GM12872 (cell line): ENCODE measurements around the gene C14orf132.

Experiments
- TF ChIP-seq, protein P1 (sequence below): IDR thresholded peaks from 3 replicates; pipeline ENCODE4 v1.5.1; 2011; ENCODE audit warnings: low read depth, mild to moderate bottlenecking, low read length, moderate library complexity; ENCODE audit not compliant: insufficient read depth

Gene C14orf132

DNA sequence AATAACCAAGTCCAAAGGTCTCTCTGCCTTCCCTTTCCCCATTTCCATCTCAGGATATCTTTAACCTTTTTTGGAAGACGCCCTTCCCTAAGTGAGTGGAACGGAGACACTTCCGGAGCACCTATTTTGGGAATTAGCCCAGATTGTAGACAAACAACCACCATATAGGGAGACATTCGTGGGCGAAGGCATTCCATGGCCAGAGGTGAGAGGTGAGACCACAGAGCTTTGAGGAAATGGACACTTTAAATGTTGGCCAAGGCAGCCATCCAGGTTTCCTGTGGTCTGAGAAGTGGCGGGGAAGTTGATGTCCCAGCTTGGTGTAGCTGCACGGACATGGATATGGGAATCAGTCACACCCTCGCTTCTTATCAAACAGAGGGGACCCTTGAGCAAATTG lies 96.1 kb downstream of the C14orf132 start:
- TF ChIP-seq, protein P1, sequence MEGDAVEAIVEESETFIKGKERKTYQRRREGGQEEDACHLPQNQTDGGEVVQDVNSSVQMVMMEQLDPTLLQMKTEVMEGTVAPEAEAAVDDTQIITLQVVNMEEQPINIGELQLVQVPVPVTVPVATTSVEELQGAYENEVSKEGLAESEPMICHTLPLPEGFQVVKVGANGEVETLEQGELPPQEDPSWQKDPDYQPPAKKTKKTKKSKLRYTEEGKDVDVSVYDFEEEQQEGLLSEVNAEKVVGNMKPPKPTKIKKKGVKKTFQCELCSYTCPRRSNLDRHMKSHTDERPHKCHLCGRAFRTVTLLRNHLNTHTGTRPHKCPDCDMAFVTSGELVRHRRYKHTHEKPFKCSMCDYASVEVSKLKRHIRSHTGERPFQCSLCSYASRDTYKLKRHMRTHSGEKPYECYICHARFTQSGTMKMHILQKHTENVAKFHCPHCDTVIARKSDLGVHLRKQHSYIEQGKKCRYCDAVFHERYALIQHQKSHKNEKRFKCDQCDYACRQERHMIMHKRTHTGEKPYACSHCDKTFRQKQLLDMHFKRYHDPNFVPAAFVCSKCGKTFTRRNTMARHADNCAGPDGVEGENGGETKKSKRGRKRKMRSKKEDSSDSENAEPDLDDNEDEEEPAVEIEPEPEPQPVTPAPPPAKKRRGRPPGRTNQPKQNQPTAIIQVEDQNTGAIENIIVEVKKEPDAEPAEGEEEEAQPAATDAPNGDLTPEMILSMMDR = no peak

DNA sequence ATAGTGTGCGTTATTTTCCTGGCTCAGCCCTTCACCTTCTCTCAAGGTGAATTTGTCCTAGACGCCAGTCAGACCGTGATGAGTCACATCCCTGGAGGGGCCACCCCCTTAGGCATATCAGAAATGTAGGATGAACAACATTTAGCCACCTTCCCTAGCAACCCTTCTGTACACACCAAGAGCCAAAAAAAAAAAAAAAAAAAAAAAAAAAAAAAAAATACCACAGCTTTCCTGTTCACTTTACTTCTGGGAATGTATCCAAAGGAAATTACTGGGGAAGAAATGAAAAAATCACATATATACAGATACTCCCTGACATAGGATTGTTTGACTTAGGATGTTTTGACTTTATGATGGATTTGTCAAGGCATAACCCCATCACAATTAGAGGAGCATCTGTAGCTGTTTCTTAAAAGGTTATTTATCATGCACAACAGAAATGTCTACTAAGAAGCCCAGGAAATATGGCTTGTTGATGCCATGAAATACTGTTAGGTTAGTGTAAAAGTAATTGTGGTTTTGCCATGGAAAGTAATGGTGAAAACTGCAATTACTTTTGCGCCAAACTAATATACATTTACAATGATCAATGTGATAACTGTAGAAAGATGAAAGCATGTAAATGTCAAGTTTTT lies 97.3 kb downstream of the C14orf132 start:
- TF ChIP-seq, protein P1 = no peak

DNA sequence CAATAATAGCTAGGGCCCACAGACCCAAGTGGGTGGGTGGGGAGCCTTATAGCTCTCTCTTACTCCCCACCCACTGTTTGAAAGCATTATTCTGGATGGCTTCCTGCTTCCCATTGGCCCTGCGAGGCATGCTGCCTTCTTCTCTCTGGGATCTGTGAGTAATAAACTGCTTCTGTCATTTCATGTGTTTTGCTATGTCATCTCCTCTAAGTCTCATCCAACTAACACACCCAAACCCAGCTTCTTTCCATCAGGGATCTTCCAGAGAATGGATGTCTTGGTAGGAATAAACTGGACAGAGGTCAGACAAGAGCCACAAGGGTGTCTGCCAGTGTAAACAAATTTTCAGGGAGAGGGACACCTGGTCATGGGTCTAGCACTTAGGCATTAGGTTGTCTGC lies 99.1 kb downstream of the C14orf132 start:
- TF ChIP-seq, protein P1 = no peak

DNA sequence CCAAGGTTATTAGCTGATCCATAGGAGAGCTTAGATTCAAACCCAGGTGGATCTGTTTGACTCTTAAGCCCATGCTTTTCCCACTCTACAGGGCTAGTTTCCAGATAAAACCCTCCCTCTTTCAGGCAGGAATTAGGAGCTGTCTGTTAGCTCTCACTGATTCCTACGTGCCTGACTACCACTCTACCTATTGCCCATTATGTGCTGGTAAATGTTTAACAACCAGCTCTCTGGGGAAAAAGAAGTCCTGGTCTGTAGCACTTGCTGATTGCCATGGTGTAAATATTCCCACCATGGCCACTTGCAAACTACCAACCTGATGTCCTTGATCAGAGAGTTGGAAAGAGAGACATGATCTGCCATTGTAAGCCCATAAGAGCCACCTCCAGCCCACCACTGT lies 100.0 kb downstream of the C14orf132 start:
- TF ChIP-seq, protein P1 = no peak

DNA sequence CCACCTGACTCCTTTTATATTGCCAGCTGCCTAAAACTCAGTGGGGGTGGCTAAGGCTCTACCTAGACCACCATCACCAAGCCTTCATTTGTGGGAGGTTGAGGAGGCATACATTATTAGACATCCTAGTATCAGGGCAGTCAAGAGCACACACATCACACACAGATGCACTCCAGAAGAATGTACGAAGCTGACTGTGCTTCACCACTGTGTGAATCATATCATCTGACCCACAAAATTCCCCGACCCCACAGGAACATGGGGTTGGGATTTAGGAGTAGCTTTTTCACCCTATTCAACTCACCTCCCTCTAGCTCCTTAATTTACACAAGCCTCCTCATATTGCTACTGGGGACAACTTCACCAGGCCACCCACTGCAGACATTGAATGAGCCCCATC lies 100.7 kb downstream of the C14orf132 start:
- TF ChIP-seq, protein P1 = no peak

DNA sequence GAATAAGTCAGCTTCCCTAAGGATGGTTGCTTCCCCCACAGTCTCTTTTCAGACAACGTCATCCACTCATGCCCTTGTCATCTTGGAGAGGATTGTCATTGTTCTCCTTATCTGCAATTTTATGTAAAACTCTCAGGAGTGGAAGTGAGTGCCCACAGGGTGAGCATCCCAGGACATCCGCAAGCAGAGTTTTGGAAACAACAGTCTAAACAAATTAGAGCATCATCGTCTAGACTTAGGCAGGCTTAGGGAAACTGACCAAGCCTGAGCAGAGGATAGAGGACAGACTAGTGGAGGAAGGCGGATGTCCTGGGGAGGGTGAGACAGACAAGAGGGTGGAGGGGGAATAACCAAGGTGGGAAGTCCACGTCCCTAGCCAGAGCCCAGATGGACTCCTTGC lies 101.8 kb downstream of the C14orf132 start:
- TF ChIP-seq, protein P1 = no peak
